Uterus (tissue), 4 donors: ENCODE data around the gene C17orf113. TPM values are rescaled to one million over a fixed set of nuclear protein-coding genes. Genes with fewer than 3 reads are reported as not detected.

ENCODE experiments used
- DNase-seq, 2 donors: peaks; one replicate each; pipeline ENCODE4 v3.0.0-alpha.2; 2019 to 2020
- H3K27ac ChIP-seq, 2 donors: fragments of 200-600 bp; sonication (generic); 1 replicate in 1 of 2; 2 replicates in 1 of 2; pipeline ENCODE4 v1.5.1; 2016 to 2018
- H3K27me3 ChIP-seq, 2 donors: fragments of 200-600 bp; sonication (generic); one replicate each; pipeline ENCODE4 v1.5.1; 2018 to 2019; ENCODE audit warnings: control low read depth in 1 of 2
- H3K36me3 ChIP-seq, 2 donors: fragments of 200-600 bp; sonication (generic); one replicate each; pipeline ENCODE4 v1.5.1; 2019; ENCODE audit warnings: control low read depth in 1 of 2
- H3K4me1 ChIP-seq, 2 donors: fragments of 200-600 bp; sonication (generic); one replicate each; pipeline ENCODE4 v1.5.1; 2018 to 2019; ENCODE audit warnings: control low read depth in 1 of 2
- H3K4me3 ChIP-seq, 2 donors: fragments of 200-600 bp; sonication (generic); 1 replicate in 1 of 2; 2 replicates in 1 of 2; pipeline ENCODE4 v1.5.1; 2018 to 2019; ENCODE audit warnings: mild to moderate bottlenecking in 1 of 2
- H3K9me3 ChIP-seq, 2 donors: fragments of 200-600 bp; sonication (generic); one replicate each; pipeline ENCODE4 v1.5.1; 2019; ENCODE audit warnings: control low read depth in 1 of 2
- POLR2A ChIP-seq, 2 donors: fragments of 450-650 bp; IDR thresholded peaks; one replicate each; pipeline ENCODE4 v1.6.1; 2016; ENCODE audit warnings: antibody characterized with exemption in 2 of 2, mild to moderate bottlenecking in 1 of 2, moderate library complexity in 1 of 2
- intact Hi-C: fragments of 100-400 bp; cut with DNase I; formaldehyde crosslinking; loops from one replicate; pipeline ENCODE4 v1.15.1; 2023; ENCODE audit warnings: low total_unique reads
- total RNA-seq, 4 donors: library from RNA; depleted of rRNA in 3 of 4; stranded (reverse); fragments of >200 nt in 3 of 4; gene quantifications; one replicate each; pipeline versions ENCODE4 v1.1.0 to v1.2.4, GENCODE V29; 2014 to 2023
- TF ChIP-seq, protein P1 (sequence below), 4 experiments: fragments of 200-600 bp in 2 of 4; fragments of 450-650 bp in 2 of 4; sonication (generic) in 2 of 4; IDR thresholded peaks; one replicate each; pipeline ENCODE4 v1.5.1; 2016 to 2019; ENCODE audit warnings: antibody characterized with exemption in 4 of 4, mild to moderate bottlenecking in 2 of 4, moderate library complexity in 1 of 4
- donor health status: DM: yes; HTN: yes; CAD: no.

Gene C17orf113
- total RNA-seq, 4 donors from 2014 or later: 0.77 to 3.3 (median 2.1) TPM; not detected in 1

DNA sequence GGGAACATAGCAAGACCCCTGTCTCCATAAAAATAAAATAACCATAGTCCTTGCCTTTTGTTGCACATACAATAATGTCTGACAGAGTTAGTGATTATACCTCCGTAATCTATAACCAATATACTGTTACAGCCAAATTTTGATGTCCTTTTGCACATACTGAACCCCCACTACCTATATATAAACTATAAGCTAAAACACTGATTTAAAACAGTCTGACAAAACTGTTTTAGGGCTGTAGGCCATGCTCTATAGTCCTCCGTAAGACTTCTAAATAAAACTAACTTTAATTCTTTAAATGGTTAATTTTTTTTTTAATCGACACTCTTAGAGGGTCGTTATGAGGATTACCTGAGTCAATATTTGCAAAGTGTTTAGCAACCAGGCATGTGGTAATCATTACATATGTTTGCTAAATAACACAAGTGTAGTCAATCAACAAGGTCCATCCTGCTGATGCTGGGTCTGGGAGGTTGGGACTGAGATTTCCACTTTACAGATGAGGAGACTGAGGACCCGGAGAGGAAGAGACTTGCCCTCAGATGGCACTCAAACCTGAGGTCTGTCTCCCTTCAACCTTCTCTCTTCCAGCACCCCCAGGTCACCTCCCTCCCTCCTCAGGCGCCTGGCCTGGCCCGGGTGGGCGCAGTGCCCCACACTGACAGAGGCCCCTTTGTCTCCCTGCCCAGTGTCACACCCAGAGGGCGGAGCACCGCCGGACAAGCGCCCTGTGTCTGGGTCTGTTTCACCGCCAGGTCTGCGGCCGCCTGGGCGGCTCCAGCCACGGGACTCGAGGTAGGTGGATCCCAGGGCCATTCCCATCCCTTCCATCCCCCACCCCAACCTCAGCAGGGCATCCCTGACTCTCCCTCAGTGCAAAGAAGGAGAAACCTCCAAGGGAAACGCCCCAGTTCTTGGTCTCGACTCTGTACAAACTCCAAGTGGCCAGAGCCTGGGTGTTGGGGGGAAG lies 37.6 kb upstream of the C17orf113 start:
- no peak for DNase-seq
- intact Hi-C loops: no loop called here
- H3K27ac ChIP-seq: no peak overlapping the region
- H3K27me3 ChIP-seq: no peaks in the 10 kb centered on the region
- H3K9me3 ChIP-seq: no peaks in the 10 kb centered on the region
- H3K4me1 ChIP-seq: no peaks in the 10 kb centered on the region
- no peaks in the 10 kb centered on the region for H3K36me3 ChIP-seq
- no peak overlapping the region for H3K4me3 ChIP-seq
- TF ChIP-seq, protein P1, sequence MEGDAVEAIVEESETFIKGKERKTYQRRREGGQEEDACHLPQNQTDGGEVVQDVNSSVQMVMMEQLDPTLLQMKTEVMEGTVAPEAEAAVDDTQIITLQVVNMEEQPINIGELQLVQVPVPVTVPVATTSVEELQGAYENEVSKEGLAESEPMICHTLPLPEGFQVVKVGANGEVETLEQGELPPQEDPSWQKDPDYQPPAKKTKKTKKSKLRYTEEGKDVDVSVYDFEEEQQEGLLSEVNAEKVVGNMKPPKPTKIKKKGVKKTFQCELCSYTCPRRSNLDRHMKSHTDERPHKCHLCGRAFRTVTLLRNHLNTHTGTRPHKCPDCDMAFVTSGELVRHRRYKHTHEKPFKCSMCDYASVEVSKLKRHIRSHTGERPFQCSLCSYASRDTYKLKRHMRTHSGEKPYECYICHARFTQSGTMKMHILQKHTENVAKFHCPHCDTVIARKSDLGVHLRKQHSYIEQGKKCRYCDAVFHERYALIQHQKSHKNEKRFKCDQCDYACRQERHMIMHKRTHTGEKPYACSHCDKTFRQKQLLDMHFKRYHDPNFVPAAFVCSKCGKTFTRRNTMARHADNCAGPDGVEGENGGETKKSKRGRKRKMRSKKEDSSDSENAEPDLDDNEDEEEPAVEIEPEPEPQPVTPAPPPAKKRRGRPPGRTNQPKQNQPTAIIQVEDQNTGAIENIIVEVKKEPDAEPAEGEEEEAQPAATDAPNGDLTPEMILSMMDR (IDR thresholded peaks at IDR 0.05): no peak
- no peak for TF ChIP-seq POLR2A (IDR thresholded peaks at IDR 0.05)

DNA sequence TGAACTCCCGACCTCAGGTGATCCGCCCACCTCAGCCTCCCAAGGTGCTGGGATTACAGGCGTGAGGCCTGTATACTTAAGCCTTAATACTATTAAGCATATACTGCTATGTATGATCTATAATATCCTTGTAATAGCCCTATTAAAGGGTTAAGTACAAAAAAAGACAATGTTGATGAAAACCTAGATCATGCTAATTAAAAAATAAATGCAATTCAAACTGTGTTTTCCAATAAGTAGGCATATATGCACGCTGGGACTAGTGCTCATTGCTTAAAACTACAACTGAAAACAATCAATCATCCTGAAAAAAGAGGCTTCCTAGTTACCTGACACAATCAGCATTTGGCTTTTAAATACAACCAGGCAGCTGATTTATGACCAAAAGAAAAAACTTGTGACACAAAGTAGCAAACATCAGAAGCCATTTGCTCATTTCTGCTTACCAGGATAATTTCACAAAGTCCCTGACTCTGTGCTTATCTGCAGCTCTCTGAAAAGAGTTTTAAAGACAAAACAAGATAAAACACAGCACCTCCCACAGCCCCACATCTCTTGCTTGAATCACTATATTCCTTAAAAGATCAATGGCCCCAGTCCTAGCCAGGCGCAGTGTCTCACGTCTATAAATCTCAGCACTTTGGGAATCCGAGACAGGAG lies 36.8 kb upstream of the C17orf113 start:
- Histone ChIP-seq H3K4me1 (no peaks in the 10 kb centered on the region), H3K27ac (no peak overlapping the region), H3K9me3 (no peaks in the 10 kb centered on the region), H3K4me3 (no peak overlapping the region), H3K27me3 (no peaks in the 10 kb centered on the region), H3K36me3 (no peaks in the 10 kb centered on the region)
- TF ChIP-seq POLR2A (IDR thresholded peaks at IDR 0.05): no peak
- TF ChIP-seq, protein P1 (IDR thresholded peaks at IDR 0.05): no peak
- no peak for DNase-seq
- intact Hi-C loops: no loop called here

DNA sequence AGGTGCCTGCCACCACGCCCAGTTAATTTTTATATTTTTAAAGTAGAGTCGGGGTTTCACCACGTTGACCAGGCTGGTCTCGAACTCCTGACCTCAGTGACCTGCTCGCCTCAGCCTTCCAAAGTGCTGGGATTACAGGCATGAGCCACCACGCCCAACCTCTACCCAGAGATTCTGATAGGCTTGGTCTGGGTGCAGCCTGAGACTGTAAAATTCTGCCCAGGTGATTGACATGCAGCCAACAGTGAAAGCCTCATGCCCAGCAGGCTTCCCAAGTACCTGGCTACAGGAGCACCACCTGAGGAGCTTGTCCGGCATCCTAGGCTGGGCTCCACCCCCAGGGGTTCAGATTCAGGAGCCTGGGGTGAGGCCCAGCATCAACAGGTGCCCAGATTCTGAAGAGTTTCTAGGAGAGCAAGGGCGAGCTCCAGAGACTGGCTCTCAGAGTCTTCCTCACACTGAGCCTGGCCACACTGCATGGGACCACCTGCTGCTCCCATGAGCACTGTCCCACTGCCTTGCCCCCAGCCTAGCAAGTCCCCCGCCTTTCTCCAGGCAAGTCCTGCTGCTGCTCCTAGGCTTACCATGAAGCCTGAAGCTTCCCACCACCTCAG lies 31.2 kb upstream of the C17orf113 start:
- TF ChIP-seq POLR2A (IDR thresholded peaks at IDR 0.05): no peak
- TF ChIP-seq, protein P1 (IDR thresholded peaks at IDR 0.05): no peak
- no peaks in the 10 kb centered on the region for H3K27me3 ChIP-seq
- H3K36me3 ChIP-seq: no peaks in the 10 kb centered on the region
- H3K4me3 ChIP-seq: no peak overlapping the region
- no peaks in the 10 kb centered on the region for H3K4me1 ChIP-seq
- intact Hi-C loops: no loop called here
- DNase-seq: no peak
- no peak overlapping the region for H3K27ac ChIP-seq
- no peaks in the 10 kb centered on the region for H3K9me3 ChIP-seq

DNA sequence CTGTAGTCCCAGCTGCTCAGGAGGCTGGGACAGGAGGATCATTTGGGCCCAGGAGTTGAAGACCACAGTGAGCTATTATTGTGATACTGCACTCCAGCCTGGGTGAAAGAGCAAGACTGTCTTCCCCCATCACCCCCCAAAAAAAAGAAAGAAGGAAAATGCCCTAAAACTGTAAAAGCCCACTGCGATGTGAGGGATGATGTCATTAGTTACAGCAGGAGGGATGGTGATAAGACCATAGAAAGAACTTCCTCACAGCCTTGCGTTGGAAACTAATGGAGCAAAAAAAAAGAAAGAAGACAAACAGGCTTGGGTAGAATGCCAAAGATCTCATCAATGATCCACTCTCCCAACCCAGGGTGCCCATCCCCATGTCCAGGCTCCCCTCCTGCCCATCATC lies 29.1 kb upstream of the C17orf113 start:
- TF ChIP-seq, protein P1 (IDR thresholded peaks at IDR 0.05): no peak
- no peak for TF ChIP-seq POLR2A (IDR thresholded peaks at IDR 0.05)
- Histone ChIP-seq H3K9me3 (no peaks in the 10 kb centered on the region), H3K36me3 (no peaks in the 10 kb centered on the region), H3K4me1 (no peaks in the 10 kb centered on the region), H3K27me3 (no peaks in the 10 kb centered on the region), H3K27ac (no peak overlapping the region), H3K4me3 (no peak overlapping the region)
- no peak for DNase-seq
- intact Hi-C loops: no loop called here
